OCI-LY3 (cell line): ENCODE results near the gene IL4I1.

Experiments
- CTCF ChIP-seq: fragments of 200-600, 300-600 bp; sonication (generic); IDR thresholded peaks from 2 replicates; pipeline ENCODE4 v1.5.1; 2014; ENCODE audit warnings: antibody characterized with exemption, low read length, low read depth
- EZH2phosphoT487 ChIP-seq: fragments of 200-600 bp; shearing (Covaris generic); IDR thresholded peaks from 2 replicates; pipeline ENCODE4 v1.6.1; 2018; ENCODE audit warnings: antibody characterized with exemption, mixed run types, low read depth

- TF ChIP-seq EZH2phosphoT487 (no peak), CTCF (no peak)
Measured at GRCh38 chr19:49887037-49887664, 9.5 kb downstream of the IL4I1 start.
